Kasumi-1 (cell line): ENCODE measurements around the gene COL4A6.
"Not testable (repeated sequence)": the region's sequence is repeated elsewhere in the genome, so short reads cannot be mapped to it uniquely, and the experiment has no call there.

Experiments
- DNase-seq, 2 experiments: peaks; one replicate each; lab custom pipeline; 2025; lab: John Stamatoyannopoulos, UW

The COL4A6 gene

DNA sequence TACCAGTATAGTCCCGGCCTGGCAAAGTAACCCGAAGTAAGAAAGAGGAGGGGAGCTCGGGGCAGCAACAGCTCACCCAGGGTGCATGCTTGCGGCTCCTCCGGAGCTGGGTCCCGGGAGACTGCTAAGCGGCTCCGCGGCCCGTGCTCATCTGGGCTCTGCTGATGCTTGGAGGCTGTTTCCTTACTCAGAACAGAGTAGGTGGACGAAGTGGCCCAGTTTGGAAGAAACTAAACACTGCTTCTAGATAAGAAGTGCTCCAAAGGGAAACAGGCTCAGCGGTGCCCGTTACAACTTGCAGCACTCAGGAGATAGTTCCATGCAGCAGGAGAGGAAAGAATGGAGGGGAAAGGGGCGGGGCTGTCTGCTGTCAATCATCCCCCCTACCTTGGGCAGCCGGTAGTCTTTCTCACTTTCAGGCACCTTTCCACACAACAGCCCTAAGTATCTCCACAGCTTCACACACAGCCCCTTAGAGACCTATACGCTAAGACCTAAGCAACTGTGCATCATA, at the start of gene COL4A6:
COL4A6 (minus strand) TSS at position 313 of the 514 bp plus-strand sequence; CDS start at position 87, 226 bp downstream.
- DNase-seq: no peak

DNA sequence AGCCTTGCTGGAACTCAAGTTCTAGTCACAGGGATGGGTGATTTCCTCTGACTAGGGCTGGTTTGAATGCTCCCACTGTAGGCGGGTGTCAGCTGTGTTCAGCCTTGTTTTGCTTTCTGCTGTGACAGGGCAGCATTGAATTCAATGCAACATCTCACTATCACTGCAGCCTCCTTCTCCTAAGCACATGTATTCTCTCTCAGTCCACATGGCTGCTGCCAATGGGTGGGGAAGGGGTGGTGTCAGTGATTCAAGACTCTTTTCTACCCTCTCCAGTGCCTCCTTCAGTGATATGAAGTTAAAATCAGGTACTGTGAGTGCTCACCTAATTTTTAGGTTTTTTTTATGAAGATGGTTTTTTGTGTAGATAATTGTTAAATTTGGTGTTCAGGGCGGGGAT, 47.7 kb upstream of the COL4A6 start:
- DNase-seq: no peak

DNA sequence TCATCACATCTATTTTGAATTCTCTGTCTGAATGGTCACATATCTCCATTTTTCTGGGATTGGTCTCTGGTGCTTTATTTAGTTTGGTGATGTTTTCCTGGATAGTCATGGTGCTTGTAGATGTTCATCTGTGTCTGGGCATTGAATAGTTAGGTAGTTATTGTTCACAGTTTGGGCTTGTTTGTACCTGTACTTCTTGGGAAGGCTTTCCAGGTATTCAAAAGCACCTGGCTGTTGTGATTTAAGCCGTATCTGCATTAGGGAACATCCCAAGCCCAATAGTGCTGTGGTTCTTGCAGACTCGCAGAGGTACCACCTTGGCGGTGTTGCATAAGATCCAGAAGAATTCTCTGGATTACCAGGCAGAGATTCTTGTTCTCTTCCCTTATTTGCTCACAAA, 46.0 kb upstream of the COL4A6 start:
- no peak for DNase-seq

DNA sequence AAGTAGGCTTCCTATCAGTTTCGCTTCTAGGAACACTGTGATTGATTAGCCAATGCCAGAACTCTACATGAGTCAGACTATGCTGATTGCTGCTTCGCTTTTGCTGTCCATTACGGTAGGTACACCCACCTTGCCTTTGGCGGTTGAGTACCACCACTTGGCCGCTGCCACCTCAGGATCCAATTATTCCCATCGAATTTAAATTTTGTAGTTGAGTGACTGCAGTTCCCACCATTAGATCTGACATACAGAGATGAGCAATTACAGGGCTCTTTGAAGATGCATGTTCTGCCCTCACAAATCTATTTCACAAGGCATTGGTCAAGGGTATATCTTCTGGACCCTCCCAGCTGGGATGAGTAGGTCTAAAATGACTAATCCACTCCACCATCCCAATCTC, 43.3 kb upstream of the COL4A6 start:
- DNase-seq: not testable (repeated sequence)

DNA sequence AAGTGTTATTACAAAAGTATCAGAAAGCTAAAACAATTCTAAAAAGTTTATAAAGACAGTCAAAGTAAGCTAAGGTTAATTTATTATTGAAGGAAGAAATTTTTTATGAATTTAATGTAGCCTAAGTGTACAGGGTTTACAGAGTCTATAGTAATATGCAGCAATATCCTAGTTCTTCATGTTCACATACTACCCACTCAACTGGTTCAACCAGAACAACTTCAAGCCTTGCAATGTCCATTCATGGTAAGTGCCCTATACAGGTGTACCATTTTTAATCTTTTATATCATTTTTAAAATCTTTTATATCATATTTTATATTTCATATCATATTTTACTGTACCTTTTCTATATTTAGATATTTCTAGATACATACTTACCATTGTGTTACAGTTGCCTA, 35.8 kb upstream of the COL4A6 start:
- DNase-seq: no peak

DNA sequence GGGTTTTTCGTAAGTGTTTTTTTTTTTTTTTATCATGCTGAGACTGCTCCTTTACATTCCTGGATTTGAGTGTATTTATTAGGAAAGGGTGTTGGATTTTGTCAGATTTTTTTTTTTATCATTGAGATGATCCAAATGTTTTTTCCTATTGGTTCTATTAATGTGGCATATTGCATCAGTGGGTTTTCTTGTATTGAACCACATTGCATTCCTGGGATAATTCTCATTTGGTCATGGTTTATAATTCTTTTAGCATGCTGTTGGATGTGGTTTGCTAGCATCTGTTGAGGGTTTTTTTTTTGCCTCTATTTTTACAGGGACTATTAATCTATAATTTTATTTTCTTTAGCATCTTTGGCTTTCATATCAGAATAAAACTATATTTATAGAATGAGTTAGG, 30.3 kb upstream of the COL4A6 start:
- DNase-seq: no peak

DNA sequence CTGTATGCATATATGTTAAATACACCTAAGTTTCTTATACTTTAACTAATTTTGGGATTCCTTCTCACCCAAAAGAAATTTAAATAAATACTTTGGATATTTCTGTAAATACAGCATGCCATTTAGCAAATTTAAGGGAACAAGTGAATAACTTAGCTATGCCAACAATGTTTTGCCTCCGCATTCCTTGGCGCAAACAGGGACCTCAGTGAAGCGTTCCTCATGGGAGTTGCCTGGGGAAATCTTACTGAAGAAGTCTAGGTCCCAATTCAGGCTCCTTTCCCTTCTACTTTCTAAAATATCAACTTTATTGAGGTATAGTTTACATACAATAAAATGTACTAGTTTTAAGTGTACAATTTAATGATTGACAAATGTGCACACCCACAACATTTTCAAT, 26.4 kb upstream of the COL4A6 start:
- no peak for DNase-seq

DNA sequence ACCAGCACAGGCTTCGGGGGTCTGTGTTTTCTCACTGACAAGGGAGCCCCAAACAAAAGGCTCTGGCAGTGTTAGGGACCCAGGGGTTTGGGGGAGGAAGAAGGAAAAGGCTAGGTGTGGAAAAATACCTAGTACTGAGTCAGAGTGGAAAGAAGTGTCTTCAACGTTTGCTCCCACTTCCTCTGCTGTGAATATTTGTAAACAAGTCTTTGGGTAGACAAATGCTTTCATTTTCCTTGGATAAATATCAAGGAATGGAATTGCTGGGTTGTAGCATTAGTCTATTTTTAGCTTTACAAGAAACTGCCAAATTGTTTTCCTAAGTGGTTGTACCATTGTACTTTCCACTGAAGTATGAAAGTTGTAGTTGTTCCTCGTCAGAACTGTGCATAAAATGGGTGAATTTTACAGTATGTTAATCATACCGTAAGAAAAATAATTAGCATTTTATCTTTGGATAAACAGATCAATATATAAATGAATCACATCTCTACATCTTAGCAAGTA, 18.8 kb upstream of the COL4A6 start:
- DNase-seq: no peak

DNA sequence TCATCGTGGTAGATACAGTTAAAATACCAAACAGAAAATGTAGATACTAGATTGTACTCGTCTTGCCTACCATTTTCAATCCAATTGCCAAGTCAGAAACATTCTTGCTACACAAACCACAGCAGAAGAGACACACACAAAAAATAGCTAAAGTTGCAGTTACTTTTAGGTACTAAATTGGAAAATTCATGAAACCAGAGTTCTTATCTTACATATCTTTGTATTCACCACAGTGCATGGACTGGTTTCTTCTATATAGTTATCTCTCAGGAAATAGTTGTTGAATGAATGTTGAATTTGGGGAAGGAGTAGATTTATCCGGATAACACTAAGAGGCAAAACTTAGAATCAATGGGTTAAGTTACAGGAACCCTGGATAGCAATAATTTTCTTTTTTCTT, 15.6 kb upstream of the COL4A6 start:
- DNase-seq: no peak

DNA sequence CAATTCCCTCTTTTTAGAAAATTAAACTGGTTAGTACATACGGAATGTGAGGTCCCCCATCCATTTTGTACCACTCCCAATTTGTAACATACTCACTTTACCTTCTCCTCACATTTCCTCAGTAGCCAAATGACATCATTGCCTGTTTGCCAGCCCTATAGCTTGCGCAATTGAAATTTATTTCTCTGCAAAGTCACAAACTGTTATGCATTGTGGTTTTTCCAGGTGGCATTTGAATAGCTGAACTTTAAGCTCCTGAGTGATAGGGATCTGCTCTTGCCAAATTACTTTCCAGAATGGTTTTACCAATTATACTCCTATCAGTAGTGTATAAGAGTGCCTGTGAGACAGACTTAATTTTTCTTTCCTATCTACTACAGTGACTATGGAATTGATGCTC, 9.1 kb upstream of the COL4A6 start:
- no peak for DNase-seq

DNA sequence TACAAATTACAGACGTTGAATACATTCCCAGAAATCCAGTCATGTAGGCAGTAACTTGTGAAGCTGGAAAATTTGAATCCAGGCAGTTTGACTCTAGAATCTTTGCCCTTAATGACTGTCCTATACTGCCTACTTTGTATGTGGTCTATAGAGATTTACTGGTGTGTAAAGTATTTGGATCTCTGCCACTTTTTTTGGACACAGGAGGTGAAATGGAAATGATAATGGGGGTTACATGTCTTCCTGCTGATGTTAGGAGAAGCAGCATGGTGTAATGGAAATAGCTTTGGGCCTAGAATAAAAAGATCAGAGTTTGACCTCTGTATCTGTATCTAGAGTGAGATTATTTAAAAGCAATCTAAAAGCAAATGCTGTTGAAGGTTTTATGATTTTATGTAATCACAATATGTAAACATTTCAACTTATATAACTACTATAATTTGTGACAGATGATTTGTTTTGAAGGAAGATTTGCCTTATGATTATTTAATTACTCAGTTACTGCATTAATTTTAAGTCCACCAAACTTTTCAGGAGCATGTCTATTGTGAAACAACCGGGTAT, 4.8 kb upstream of the COL4A6 start:
- no peak for DNase-seq

DNA sequence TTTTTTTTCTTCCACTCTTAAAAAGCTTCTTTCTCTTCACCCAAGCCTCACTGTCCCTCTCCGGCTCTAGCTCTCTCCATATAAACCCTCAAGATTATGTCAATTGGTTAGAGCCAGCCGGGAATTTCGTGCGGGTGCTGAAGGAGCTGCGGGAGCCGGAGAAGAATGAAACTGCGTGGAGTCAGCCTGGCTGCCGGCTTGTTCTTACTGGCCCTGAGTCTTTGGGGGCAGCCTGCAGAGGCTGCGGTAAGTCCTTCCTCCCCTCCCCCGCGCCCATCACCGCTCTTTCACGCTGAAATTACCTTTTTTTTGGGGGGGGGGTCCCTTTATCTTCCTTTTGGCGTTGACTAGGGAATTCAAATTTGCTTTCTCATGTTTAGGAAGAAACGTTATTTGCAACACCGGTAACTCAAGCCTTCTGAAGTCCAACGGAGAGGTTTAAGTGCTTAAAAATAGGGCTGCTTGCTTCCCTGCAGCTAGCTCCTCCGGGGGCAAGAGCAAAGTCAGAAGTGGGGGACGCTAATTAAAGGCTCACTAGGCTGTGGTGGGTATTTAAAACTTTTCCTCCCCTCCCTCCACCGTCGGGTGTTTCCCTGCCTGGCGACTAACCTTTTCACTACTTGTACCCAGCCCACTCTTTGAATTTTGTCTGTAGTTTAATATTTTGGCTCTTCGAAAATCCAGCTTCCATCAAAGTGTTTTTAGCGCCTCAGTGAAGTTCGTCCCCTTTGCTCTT, 1.9 kb upstream of the COL4A6 start:
- DNase-seq: peak; percentile 17 to 26

DNA sequence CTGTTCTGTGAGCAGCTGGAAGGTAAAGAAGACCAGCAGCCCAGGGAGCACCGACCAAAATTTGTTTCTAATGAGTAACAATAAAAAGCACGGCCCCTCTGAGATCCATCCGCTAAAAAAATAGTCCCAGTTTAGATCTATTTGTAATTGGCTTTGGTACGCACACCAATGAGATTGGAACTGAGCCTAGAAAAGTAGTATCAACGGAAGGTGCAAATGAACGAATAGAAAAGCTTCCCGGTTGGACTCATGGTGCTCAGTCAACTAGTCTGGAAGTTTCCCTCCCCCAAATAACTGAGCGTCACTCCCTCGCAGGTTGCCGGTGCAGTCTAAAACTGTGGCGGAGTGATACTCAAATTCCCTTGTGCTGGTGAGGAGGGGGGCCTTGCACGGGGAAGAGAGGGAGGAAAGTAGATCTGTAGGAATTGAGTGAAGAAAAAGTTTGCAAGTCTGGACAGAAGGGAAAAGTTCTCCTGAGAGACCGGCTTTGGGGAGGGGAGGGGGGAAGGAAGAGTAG, 1.3 kb upstream of the COL4A6 start, which contains the start of gene COL4A5:
COL4A5 (plus strand) TSS at position 413 of the 517 bp plus-strand sequence. CDS start 288 bp downstream, outside the sequence.
- peak; percentile 76 to 81 for DNase-seq

DNA sequence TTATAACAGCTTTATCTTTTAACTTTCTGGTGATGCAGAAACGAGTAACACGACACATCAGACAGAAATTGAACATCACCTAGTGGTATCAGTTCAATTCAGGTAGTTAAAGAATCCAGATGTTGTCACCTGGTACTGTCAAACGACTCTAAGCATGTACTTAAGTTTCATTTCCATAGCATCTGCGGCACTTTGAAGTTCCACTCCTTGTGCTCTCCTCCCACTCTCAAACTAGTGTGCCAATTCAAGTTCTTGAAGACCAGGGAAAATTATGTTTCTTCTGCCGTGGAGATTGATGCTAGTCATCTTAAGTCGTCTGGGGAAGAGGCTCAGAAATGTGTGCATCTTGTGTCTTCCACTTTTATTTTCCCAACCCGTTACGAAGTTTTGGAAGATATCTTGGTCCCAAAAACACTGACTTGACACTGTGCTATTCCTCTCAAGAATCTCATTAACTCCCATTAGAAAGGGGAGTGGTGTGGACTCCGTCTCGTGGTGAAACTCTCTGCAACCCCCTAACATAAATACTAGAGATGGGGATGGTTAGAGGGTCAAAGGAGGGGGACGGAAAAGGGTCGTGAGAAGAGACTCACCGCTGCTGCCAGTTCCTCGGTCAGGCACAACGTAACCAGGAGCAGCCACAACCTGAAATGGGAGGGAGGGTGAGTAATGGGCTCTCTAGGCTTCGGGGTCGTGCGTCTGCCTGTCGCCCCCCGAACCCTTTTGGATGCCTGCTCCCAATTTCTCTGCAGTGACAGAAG, 693 bp downstream of the COL4A6 start:
- no peak for DNase-seq

DNA sequence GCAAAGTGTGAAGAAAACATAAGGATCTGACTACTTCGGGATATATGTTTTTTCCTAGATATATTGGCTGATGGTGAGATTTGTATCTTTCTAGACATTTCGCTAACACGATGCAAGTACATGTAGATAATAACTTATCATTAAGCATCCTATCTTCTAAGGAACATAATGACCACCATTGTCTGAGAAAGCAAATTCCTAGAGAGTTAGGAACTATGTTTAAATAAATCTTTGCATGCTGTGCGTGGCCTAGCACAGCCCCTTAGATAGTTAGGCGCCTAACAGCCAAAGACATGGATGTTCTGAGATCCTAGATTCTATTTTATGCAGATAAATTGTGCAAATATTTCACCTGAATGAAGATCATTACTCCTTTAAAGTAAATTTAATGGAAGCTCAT, 3.0 kb downstream of the COL4A6 start:
- no peak for DNase-seq

DNA sequence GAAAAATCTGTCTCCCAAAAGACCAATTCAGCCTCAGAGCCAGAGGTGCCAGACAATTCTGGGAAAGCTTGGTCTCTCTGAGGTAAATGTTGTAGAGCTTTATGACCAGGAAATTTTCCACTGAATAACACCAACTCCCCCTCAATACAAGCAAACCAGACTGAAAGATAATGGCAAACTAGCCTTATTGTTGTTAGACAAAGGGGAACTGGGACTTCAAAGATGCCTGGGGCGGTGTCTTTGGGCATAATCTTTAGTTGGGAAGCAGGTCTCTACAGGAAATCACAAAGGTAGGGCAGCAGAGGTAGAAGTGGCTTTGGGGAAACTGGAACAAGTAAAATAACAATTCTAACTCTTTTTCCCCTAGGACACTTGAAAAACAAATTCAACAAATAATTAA, 12.0 kb downstream of the COL4A6 start:
- DNase-seq: no peak

DNA sequence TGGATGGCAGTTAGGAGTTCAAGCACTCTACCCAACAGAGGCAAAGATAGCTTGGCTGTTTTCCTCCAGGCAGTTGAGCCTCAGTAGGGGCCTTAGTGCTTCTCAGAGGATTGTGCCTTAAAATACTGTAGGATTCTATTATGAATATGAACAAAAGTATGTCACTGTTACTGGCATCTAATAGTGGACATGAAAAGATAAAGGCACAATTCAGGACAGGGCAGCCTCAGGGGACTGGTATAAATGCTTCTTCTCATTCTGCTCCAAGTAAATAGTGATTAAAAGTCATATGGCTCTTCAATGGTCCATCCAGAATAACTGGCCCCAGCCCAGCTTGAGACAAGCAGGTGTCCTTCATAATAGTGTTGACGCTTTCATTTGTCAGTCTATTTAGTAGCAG, 17.7 kb downstream of the COL4A6 start:
- DNase-seq: no peak

DNA sequence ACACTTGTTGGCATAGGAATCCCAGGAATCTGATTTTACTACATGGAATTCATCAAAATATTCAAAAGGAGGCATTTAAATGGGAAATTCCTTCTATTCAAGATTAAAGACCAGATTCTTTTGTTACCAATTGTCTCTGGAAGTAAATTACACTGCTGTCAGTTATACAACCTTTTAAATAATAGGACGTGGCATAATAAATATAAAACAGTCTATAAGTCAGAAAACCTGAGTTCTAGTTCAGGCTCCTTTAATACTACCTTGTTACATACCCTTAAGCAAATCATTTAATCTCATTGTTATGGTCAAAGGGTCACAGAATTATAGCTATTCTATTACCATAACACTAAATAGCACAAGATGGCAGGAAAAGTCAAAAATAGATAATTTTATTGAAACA, 18.8 kb downstream of the COL4A6 start:
- DNase-seq: no peak

DNA sequence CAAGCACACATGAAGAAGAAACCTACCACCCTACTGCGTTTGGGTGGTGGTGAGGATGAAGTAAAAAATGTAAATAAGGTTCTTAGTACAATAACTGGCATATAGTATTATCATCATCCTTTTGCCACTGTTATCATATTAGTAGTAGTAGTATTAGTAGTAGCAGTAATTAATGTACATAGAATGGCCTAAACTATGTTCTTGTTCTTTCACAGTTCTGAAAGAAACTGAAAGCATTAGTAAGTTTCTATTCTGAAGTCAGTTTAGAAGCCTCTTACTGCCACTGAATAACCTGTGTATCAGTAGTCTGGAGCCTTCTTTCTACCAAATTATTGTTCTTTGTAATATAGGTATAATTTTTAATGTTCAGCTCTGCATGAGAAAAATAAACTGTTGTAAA, 21.0 kb downstream of the COL4A6 start:
- no peak for DNase-seq

DNA sequence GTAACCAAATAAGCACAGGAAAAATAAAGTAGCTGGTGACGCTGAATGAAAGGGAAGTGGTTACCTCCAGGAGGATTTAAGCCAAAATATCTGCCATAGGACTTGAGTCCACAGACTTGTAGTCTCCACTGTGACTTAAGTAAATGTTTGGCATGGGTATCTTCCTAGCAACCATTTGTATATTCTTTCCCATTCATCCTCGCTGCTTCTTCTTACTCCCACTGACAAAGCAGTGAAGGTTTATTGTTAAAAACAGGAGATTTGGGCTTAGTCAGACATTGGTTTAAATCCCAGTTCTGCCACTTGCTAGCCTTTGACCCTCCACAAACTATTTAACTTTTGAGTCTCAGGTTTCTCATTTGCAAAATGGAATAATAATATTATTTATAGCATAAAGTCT, 22.3 kb downstream of the COL4A6 start:
- DNase-seq: no peak

DNA sequence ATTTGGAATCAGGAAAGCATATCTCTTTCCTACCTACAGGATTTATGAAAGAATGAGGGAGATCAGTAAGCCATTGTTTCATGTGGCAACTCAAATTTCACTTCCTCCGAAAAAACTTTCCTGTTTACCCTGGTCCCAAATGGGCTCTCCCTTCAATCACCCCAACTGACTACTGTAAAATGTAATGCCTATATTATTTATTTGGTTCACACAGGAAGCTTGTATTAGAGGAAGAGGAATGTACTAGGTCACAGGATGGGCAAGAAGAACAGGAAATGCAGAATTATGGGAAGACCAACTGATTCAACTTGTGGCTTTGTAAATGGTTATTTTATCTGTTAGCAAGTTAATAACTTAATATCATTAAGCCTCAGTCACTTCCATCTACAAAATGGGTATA, 23.1 kb downstream of the COL4A6 start:
- no peak for DNase-seq

DNA sequence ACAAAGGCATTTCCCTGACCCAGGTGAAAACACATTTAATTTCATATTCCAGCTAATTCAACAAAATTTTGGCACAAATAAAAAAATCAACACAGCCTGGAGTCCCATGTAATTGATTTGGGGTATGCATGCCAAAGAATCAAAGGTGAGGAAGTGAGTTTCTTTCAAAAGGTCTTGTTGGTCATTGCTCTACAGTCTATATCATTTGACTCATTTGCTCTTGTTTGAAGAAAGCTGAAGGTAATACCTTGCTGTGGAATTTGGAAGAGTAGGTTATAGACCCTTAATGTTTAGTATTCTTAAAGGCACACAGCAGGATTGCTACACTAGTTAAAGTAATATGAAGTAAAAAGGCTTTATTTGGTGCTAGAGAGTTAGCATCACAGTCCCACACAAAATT, 25.4 kb downstream of the COL4A6 start:
- no peak for DNase-seq
